ENCODE results near the gene SAMD4B.

- TF ChIP-seq EP300 (IDR thresholded peaks at IDR 0.05) (no peak), POLR2A (IDR thresholded peaks at IDR 0.05) (no peak), POLR2AphosphoS5 (IDR thresholded peaks at IDR 0.05) (no peak)
- TF ChIP-seq, protein P1, sequence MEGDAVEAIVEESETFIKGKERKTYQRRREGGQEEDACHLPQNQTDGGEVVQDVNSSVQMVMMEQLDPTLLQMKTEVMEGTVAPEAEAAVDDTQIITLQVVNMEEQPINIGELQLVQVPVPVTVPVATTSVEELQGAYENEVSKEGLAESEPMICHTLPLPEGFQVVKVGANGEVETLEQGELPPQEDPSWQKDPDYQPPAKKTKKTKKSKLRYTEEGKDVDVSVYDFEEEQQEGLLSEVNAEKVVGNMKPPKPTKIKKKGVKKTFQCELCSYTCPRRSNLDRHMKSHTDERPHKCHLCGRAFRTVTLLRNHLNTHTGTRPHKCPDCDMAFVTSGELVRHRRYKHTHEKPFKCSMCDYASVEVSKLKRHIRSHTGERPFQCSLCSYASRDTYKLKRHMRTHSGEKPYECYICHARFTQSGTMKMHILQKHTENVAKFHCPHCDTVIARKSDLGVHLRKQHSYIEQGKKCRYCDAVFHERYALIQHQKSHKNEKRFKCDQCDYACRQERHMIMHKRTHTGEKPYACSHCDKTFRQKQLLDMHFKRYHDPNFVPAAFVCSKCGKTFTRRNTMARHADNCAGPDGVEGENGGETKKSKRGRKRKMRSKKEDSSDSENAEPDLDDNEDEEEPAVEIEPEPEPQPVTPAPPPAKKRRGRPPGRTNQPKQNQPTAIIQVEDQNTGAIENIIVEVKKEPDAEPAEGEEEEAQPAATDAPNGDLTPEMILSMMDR (IDR thresholded peaks at IDR 0.05), result no peak
These were observed 34.2 kb upstream of the SAMD4B start for GRCh38 chr19:39307822-39308530.
